Central memory CD8-positive, alpha-beta T cell (primary cell): ENCODE measurements around the gene OR12D3.
"Not testable (repeated sequence)": the region's sequence is repeated elsewhere in the genome, so short reads cannot be mapped to it uniquely, and the experiment has no call there.

ENCODE experiments used
- ATAC-seq: fragments of 150-1000 bp; cut with Tn5 transposase; replicated peaks from 2 replicates; pipeline ENCODE4 v1.10.0; 2022; ENCODE audit warnings: mild to moderate bottlenecking, moderate FRiP score, moderate number of reproducible peaks; ENCODE audit not compliant: poor library complexity, severe bottlenecking; ENCODE audit errors: extremely low read depth
- DNase-seq, 2 donors: peaks; one replicate each; pipeline ENCODE4 v3.0.0; 2021; ENCODE audit warnings: low spot score in 2 of 2
- H3K27ac Mint-ChIP-seq: one replicate; pipeline ENCODE4 v1.8.0; 2022; ENCODE audit warnings: low read depth, mild to moderate bottlenecking, moderate library complexity, mixed read lengths
- H3K27me3 Mint-ChIP-seq: one replicate; pipeline ENCODE4 v1.8.0; 2022; ENCODE audit warnings: mixed read lengths
- H3K36me3 Mint-ChIP-seq: one replicate; pipeline ENCODE4 v1.8.0; 2022; ENCODE audit warnings: mild to moderate bottlenecking, moderate library complexity, mixed read lengths; ENCODE audit not compliant: insufficient read depth
- H3K4me1 Mint-ChIP-seq: one replicate; pipeline ENCODE4 v1.8.0; 2022; ENCODE audit warnings: mixed read lengths
- H3K4me3 Mint-ChIP-seq: one replicate; pipeline ENCODE4 v1.8.0; 2022; ENCODE audit warnings: mild to moderate bottlenecking, moderate library complexity, mixed read lengths
- H3K9me3 Mint-ChIP-seq: one replicate; pipeline ENCODE4 v1.8.0; 2022; ENCODE audit warnings: mixed read lengths

Gene OR12D3

GRCh38 chr6:29349348-29349747 is 25.7 kb downstream of the OR12D3 start:
- not testable (repeated sequence) for H3K36me3 Mint-ChIP-seq, ATAC-seq, H3K4me3 Mint-ChIP-seq, H3K4me1 Mint-ChIP-seq, H3K27ac Mint-ChIP-seq, DNase-seq
- Mint-ChIP-seq H3K27me3 (peaks cover 72% of the 10 kb centered on the region), H3K9me3 (peaks cover 15% of the 10 kb centered on the region)

DNA sequence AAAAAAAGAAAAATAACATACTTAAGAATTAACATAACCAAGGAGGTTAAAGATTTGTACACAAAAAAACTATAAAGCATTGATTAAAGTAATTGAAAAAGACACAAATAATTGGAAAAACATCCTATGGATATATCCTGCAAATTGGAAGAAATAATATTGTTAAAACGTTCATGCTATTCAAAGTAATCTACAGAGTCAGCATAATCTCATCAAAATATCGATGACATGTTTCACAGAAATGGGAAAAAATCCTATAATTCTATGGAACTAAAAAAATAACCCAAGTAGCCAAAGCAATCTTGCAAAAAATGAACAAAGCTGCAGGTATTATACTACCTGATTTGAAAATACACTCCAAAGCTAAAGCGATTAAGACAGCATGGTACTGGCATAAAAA is 29.7 kb downstream of the OR12D3 start:
- Mint-ChIP-seq H3K36me3 (no peaks in the 10 kb centered on the region), H3K27me3 (peaks cover 32% of the 10 kb centered on the region), H3K27ac (no peak overlapping the region), H3K4me1 (no peaks in the 10 kb centered on the region), H3K9me3 (peaks cover 8% of the 10 kb centered on the region), H3K4me3 (no peak overlapping the region)
- no peak for ATAC-seq
- no peak for DNase-seq

- H3K4me1 Mint-ChIP-seq, result no peaks in the 10 kb centered on the region
- peaks cover 4% of the 10 kb centered on the region for H3K9me3 Mint-ChIP-seq
- DNase-seq, result no peak
- ATAC-seq, result no peak
- peaks cover 74% of the 10 kb centered on the region for H3K27me3 Mint-ChIP-seq
- H3K27ac Mint-ChIP-seq, result no peak overlapping the region
- H3K36me3 Mint-ChIP-seq, result no peaks in the 10 kb centered on the region
- no peak overlapping the region for H3K4me3 Mint-ChIP-seq
Observed at GRCh38 chr6:29336269-29336668, 38.8 kb downstream of the OR12D3 start.

GRCh38 chr6:29332676-29333075 is 42.4 kb downstream of the OR12D3 start:
- no peak for ATAC-seq
- peaks cover 89% of the 10 kb centered on the region for H3K27me3 Mint-ChIP-seq
- no peak overlapping the region for H3K27ac Mint-ChIP-seq
- peaks cover 4% of the 10 kb centered on the region for H3K9me3 Mint-ChIP-seq
- H3K4me3 Mint-ChIP-seq, result no peak overlapping the region
- DNase-seq, result no peak
- no peaks in the 10 kb centered on the region for H3K4me1 Mint-ChIP-seq
- no peaks in the 10 kb centered on the region for H3K36me3 Mint-ChIP-seq

DNA sequence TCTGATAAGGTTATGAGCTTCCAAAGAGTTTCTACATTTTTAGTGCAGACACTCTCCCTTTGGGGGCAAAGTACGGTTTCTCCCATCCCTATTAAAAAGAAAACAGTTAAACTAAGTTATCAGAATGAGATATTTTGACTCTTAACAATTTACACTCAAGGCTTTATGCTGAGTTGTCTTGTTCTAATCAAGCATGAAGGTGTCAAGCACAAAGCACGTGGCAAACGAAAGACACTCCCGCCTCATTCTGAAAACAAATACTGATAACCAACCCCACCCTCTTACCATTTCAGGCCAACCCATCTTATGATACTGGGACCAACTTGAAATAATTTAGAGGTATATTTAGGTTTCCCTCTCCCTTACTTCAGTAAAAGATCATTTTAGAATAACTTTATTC is 49.3 kb downstream of the OR12D3 start:
- no peaks in the 10 kb centered on the region for H3K36me3 Mint-ChIP-seq
- no peaks in the 10 kb centered on the region for H3K9me3 Mint-ChIP-seq
- H3K27ac Mint-ChIP-seq, result no peak overlapping the region
- H3K27me3 Mint-ChIP-seq, result peaks cover 83% of the 10 kb centered on the region
- H3K4me1 Mint-ChIP-seq, result no peaks in the 10 kb centered on the region
- no peak for DNase-seq
- no peak for ATAC-seq
- H3K4me3 Mint-ChIP-seq, result no peak overlapping the region
